Fibroblast of upper back skin (primary cell): Measurements from ENCODE around the gene VAPA.
"Not testable (repeated sequence)": the region's sequence is repeated elsewhere in the genome, so short reads cannot be mapped to it uniquely, and the experiment has no call there.

Experiments used
- DNase-seq: peaks from one replicate; pipeline ENCODE4 v3.0.0-alpha.2; 2013

The VAPA gene

DNA sequence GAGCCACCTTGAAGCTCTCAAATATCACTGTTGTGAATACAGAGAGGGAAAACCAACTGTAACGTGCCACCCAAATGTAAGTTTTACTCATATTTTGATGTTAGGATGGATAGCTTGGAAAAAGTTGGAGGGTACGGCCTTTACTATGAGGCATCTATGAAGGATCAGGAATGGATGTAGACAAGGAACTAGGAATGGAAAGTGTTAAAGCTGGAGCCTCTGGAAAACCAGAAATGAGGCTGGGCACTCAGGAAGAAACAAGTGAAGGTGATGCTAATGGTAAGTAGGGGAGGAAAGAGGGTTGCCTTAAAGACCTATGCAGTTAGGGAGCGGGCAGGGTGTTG, 27.8 kb upstream of the VAPA start:
- no peak for DNase-seq

DNA sequence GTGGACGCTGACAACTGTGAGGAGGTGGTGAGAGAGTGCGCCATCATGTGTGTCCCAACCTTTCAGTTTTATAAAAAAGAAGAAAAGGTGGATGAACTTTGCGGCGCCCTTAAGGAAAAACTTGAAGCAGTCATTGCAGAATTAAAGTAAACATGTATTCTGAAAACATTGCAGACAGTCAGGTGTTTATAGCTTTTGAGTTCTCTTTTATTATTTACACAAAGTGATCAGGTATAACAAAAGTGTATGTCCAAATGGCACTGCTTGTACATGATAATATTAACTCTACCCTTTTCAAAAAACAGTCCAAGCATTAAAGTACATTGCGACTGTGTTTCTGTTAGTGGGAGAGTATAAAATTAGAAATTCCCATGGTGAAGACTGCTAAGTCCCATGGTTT, 25.8 kb upstream of the VAPA start:
- no peak for DNase-seq

DNA sequence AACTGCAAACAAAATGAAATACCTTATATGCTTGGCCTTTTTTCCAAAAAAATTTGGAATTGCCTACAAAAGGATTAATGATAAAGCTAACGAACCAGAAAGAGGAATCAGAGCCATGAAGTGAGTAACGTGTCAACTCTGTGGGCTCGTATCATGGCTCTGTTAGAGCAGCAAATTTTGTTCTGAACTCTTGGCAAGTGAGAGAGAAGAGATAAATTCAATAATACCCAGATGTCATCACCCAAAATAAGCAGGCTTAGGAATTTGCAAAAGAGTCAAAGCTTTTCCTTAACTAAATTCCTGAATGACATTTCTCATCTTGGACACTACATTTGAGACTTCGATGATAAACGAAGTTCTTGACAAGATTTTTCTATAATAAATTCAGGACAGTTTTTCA, 23.6 kb upstream of the VAPA start:
- DNase-seq, result peak; percentile 49

DNA sequence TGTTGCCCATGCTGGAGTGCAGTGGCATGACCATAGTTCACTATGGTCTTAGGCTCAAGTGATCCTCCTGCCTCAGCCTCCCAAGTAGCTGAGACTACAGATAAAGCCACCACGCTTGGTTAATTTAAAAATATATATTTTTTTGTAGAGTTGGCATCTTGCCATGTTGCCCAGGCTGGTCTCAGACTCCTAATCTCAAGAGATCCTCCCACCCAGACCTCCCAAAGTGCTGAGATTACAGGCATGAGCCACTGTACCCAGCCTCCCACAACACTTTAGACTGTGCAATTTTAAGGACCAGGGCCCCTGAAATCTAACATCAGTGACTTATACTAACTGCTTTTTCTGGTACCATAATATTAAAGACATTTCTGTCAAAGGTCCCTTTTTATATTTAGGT, 22.9 kb upstream of the VAPA start:
- no peak for DNase-seq

- peak; percentile 35 for DNase-seq
These were observed 22.3 kb upstream of the VAPA start for GRCh38 chr18:9891515-9891914.

- no peak for DNase-seq
These were observed 19.3 kb upstream of the VAPA start for GRCh38 chr18:9894454-9895068.

DNA sequence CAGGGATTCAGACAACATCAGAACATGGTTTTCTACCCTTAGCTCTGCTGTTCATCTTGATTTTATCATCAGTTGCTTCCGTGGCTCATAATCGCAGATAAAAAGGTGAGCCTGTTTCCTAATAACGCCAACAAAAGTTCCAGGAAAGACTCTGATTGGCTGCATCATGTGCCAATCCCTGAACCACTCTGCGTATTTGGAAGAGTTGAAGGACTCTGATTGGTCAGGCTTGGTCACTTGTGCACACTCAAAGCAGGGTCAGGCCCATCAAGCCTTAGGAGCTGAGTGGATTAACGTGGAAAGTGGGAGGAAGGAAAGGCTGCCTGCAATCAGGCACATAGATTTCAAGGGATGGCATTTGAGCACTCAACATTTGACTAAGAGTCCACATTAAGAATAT, 16.7 kb upstream of the VAPA start:
- no peak for DNase-seq

DNA sequence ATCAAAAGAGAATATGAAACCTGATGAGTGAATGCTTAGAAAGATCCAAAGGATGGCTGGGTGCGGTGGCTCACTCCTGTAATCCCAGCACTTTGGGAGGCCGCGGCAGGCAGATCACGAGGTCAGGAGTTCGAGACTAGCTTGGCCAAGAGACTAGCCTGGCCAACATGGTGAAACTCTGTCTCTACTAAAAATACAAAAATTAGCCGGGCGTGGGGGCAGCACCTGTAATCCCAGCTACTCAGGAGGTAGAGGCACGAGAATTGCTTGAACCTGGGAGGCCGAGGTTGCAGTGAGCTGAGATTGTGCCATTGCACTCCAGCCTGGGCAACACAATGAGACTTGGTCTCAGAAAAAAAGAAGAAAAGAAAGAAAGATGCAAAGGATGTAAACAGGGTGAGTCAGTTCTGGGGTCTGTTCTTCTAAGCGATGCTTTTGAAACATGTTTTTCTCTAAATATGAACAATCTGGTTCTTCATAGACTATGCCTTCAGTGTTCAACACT, 16.0 kb upstream of the VAPA start:
- DNase-seq, result not testable (repeated sequence)

- peak; percentile 47 for DNase-seq
These were observed 14.8 kb upstream of the VAPA start for GRCh38 chr18:9898792-9899549.

DNA sequence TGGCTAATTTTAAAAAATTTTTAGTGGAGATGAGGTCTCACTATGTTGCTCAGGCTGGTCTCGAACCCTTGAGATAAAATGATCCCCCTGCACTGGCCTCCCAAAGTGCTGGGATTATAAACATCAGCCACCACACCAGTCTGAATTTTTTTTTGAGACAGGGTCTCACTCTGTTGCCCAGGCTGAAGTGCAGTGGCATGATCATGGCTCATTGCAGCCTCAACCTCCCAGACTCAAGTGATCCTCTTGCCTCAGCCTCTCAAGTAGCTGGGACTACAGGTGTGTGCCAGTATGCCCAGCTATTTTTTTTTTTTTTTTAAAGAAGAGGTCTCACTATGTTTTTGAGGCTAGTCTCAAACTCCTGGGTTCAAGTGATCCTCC, 14.3 kb upstream of the VAPA start:
- not testable (repeated sequence) for DNase-seq

DNA sequence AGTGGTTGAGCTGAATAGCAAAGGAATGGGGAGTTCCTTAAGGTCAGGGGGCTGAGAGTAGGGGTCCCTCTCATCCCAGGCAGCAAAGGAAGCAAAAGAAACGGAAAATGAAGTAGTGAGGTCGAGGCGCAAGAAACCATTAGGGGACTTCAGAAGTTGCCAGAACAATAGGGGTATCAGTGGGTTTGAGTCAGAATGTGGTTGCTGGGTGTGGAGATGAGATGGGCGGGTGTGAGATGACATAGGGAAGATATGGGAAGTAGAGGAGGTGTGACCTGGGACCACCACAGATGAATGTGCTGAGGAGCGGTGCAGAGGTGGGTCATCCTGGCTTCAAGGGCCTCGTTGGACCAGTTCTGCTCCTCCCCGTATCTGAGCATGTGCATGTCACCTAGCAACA, 13.1 kb upstream of the VAPA start:
- no peak for DNase-seq

- DNase-seq, result no peak
These were observed 12.4 kb upstream of the VAPA start for GRCh38 chr18:9901377-9901776.

DNA sequence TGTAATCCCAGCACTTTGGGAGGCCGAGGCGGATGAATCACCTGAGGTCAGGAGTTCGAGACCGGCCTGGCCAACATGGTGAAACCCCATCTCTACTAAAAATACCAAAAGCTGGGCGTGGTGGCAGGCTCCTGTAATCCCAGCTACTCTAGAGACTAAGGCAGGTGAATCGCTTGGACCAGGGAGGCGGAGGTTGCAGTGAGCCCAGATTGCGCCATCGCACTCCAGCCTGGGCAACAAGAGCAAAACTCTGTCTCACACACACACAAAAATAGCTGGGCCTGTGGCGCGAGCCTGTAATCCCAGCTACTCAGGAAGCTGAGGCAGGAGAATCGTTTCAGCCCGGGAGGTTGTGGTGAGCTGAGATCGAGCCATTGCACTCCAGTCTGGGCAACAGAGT, 11.6 kb upstream of the VAPA start:
- not testable (repeated sequence) for DNase-seq

GRCh38 chr18:9902832-9903231, 11.0 kb upstream of the VAPA start:
- peak; percentile 55 for DNase-seq

DNA sequence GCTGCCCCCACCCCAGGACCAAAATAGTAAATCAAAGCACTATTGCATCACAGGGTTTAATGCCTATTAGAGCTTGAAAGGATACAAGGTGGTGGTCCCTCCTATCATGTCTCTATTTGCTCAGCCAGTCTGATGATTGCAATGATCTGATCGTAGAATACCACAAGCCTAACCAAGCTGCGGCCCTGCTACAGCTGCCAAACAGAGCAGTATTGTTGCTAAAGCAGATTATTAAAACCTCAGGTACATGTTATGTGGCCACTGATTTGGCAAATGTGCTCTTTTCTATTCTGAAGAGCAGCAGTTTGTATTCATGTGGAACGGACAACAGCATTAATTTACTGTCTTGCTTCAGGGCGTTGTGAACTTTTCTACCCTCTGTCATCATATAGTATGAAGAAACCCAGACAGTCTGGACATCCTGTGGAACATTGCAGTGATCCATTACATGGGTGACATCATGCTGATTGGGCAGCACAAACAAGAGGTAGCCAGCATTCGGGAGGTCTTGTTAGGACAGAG, 8.4 kb upstream of the VAPA start:
- peak; percentile 37 for DNase-seq

DNA sequence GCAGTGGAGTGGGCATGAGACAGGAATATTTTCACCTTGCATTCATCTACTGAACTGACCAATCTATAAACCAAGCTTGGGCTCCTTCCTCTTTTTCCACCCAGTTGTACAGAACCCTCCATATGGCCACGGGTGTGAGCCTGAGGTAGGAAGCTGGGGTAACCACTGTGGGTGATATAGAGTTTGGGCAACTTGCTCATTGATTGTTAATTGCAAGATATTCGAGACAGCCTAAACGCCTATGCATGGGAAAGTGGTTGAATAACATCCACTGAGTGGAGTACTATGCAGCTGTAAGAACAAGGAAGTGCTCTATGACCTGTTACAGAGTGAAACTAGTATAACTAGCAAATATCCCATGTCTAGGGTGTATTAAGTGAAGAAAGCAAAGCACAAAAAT, 7.3 kb upstream of the VAPA start:
- DNase-seq, result no peak

DNA sequence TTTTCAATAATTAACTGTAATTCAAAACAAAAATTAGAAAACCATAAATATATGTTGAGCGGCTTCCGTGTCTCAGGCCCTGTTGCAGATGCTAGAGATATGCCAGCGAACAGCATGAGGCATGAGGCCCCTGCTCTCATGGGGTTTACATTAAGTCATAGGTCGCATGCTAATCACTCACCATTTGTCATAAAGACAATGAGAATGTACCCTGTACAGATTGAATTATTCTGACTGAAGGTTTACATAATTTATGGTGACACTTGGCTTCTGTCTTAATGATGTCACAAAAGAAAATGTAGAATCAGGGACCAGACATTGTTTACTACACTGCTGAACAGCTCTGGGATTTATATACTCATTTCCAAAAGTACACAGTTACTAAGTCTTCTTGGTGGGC, 5.9 kb upstream of the VAPA start:
- DNase-seq, result no peak

DNA sequence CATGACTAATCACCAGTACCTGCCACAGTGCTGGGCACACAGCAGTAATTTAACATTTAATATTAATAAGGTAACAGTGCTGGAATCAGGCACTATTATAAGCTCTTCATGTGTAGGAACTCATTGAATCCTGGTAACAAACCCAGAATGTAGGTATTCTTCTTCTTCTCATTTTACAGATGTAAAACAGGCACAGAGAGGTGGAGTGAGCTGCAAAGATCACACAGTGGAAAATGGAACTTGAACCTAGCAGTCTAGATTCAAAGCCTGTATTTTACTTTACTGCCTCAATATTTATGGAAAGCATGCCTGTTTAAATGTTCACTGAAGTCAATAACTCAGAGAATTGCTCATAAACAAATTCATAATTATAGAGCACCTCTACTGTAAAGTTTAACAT, 3.7 kb upstream of the VAPA start:
- DNase-seq, result no peak

- DNase-seq, result no peak
These were observed 3.2 kb upstream of the VAPA start for GRCh38 chr18:9910661-9911060.

DNA sequence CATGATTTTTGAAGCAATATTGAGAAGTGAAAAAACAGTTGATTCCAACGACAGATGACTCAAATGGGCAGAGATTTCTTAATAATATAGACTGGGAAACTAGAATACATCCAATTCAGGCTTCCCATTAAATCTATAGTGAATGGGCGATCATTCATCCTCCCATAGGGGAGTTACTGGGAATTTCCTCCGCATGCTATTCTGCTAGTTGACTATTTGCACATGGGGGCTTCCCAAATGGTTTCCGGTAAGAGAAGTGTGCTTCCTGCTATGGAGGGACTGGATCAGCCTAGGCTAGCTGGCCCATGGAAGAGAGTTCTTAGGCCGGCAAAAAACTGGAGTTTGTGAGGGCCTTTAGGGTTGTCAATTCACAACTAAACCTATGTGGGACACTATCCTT, 2.6 kb upstream of the VAPA start:
- no peak for DNase-seq

GRCh38 chr18:9912285-9912684, 1.5 kb upstream of the VAPA start:
- DNase-seq, result not testable (repeated sequence)

GRCh38 chr18:9913151-9913525, 678 bp upstream of the VAPA start:
- no peak for DNase-seq

DNA sequence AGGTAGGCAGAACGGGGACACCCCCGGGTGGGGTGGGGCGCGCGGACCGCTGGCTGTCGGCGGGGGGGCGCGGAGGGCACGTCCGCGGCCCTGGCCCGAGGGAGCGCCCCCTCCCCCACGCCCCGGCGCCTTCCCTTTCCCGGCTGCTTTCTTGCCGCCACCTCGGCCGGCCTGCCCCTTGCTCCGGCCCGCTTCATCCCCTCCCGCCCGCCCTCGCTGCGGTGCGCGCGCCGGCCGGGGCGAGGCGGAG, 443 bp downstream of the VAPA start:
- no peak for DNase-seq

- peak; percentile 65 for DNase-seq
These were observed 921 bp downstream of the VAPA start for GRCh38 chr18:9914584-9915290.
